Choroid plexus epithelial cell (primary cell): Measurements from ENCODE around the gene DCHS2.

Source experiments
- DNase-seq: peaks from one replicate; pipeline ENCODE4 v3.0.0-alpha.2; 2010; ENCODE audit warnings: low read depth
- H3K4me3 ChIP-seq: 2 replicates; pipeline ENCODE4 v1.5.1; 2011; ENCODE audit warnings: low read depth, mild to moderate bottlenecking, control low read depth, low read length, moderate library complexity
- TF ChIP-seq, protein P1 (sequence below): conservative IDR thresholded peaks from 2 replicates; pipeline ENCODE4 v1.5.1; 2011; ENCODE audit warnings: low read depth, mild to moderate bottlenecking, control low read depth, inconsistent platforms, low read length, moderate library complexity

Gene DCHS2

DNA sequence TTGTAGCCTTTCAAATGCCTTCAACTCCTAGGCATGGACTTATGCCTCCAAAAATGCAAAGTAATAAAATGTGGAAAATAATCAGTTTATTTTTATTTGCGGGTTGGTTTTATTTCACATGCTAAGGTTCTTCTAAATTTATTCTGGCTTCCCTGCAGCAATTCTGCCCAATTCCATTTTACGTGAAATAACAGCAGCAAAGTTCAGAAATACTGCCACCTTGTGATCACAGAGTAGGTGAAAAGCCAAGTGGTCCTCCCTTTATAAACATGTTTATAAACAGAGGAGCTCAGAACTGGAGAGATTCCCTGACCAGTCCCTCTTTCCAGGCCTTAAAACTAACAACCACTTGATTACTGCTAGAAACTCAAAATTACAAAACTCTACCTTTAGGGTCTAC, 14.7 kb upstream of the DCHS2 start:
- TF ChIP-seq, protein P1, sequence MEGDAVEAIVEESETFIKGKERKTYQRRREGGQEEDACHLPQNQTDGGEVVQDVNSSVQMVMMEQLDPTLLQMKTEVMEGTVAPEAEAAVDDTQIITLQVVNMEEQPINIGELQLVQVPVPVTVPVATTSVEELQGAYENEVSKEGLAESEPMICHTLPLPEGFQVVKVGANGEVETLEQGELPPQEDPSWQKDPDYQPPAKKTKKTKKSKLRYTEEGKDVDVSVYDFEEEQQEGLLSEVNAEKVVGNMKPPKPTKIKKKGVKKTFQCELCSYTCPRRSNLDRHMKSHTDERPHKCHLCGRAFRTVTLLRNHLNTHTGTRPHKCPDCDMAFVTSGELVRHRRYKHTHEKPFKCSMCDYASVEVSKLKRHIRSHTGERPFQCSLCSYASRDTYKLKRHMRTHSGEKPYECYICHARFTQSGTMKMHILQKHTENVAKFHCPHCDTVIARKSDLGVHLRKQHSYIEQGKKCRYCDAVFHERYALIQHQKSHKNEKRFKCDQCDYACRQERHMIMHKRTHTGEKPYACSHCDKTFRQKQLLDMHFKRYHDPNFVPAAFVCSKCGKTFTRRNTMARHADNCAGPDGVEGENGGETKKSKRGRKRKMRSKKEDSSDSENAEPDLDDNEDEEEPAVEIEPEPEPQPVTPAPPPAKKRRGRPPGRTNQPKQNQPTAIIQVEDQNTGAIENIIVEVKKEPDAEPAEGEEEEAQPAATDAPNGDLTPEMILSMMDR: peak; percentile 65
- DNase-seq: peak; percentile 69

DNA sequence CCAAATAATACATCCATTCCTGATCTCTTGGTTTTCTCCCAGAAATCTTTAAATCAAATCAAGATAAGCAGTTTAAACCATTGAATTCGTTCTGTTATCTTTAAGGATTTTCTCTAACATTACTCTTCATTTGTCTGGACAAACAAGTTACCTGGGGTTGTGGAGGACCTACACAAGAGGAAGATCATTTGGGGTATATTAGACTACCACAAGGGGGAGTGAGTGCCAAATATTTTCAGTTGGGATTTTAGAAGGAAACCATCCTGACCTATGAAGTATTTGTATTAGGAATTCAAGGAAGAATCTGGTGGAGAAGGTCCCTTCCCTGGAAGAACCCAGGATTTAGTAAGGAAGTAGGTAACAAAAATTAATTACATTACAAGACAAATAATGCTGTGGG, 12.0 kb upstream of the DCHS2 start:
- no peak overlapping the region for H3K4me3 ChIP-seq
- peak; percentile 43 for DNase-seq
- TF ChIP-seq, protein P1: peak; percentile 64

More for the DNA sequence above, 14.7 kb upstream of the DCHS2 start:
- H3K4me3 ChIP-seq: no peak overlapping the region

DNA sequence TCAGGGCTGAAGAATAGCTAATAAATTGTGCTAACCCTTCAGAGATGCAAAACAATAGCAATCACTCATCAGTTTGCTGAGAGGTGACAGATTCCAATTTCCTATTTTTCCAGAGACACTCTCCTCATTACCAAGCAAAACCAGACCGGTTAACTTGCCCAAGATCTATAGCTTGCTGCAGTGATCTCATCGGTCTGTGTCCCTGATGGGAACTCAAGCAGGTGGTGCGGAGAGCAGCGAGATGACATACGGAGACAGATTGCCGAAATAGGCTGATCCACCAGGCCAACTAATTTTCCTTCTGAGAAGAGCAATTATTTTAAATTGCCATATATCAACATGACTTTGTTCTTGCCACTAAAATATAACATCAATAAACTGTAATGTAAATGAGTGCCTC, 10.5 kb upstream of the DCHS2 start:
- no peak for DNase-seq
- TF ChIP-seq, protein P1: no peak
- no peak overlapping the region for H3K4me3 ChIP-seq

DNA sequence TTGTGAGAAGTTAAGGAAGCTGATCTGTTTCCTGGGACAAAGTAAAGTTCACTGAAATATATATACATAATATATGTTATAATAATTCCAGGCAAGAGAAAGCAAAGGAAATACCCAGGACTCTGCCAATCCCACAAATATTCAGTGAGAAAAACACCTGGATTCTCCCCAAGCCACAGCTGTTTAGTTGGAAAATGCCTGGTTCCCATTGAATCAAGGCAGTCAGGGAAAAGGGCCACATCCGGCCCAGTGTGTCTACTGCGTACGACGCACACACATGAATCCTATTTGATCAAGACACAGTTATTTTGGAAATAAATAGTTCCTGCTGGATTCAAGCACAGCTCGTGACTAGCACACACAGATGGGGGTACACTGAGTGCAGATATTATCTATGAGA, 6.3 kb upstream of the DCHS2 start:
- DNase-seq: no peak
- no peak overlapping the region for H3K4me3 ChIP-seq
- TF ChIP-seq, protein P1: no peak

DNA sequence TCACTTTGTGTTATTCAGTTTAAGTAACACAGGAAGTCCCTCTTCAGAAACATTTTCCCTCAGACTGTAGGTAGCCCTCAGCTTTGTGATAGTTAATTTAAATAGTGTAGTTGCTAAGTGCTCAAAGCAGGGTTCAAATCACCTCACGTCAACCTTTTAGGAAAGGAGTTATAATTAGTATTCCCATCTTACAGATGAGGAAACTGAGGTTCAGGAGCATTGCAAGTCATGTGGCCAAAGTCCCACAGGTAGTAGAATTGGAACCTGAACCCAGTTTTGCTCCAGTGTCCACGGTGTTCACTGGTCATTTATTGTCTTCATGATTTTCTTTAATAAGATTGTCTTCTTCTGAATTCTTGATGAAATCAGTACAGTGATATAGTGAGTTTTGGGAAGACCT, 4.3 kb upstream of the DCHS2 start:
- DNase-seq: no peak
- TF ChIP-seq, protein P1: no peak
- no peak overlapping the region for H3K4me3 ChIP-seq

DNA sequence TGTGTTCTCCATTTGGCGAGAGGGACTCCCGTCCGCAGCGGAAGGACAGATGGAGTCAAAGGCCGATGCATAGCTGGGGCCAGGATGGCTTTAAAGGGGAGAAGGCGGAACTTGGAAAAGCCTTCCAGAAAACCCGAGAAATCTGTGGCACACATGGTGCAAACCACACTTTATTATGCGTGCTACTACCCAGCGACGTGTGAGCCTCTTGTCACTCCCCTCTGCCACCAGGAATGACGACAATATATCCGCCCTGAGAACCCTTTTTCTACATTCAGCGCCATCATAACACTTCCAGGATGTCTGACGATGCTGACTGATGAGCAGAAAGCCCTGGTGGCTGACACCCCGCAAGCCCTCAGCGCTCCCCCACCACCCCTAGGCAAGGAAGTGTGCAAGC, 689 bp upstream of the DCHS2 start:
- TF ChIP-seq, protein P1: no peak
- H3K4me3 ChIP-seq: no peak overlapping the region
- DNase-seq: no peak

DNA sequence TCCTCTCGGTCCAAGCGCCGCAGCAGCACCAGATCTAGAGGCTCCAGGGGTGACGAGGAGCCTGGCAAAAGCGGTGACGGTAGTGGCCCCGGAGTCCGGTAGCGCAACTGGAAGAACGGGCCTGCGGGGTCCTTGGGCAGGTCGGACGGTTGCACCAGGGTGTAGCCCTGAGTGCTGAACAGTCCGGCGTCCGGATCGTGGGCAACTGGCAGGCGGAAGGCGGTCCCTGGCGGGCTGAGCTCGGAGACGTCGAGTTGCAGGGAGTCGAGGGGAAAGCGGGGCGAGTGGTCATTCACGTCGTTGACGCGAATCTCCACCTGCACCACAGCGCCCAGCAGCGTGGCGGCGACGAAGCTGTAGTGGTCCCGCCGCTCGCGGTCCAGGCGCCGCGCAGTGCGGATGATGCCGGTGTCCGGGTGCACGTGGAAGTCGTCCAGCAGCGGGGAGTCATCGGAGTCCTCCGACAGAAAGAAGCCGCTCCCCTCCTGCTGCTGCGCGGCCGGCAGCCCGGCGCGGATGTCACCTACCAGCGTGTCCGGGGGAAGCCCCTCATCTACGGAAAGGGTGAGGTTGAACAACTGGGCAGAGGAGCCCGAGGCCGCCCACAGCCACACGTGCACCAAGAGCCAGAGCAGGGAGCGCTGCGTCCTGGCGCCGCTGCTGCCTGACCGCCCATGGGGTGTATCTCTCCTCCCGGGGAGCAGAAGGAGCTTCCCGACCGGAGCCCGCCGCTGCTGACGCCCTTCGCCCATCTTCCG, 837 bp downstream of the DCHS2 start:
- no peak for DNase-seq
- H3K4me3 ChIP-seq: peak overlapping the region; percentile 11

More for the DNA sequence above, 837 bp downstream of the DCHS2 start:
- TF ChIP-seq, protein P1: no peak
